ENCODE measurements around the gene NOXA1. TPM values are rescaled to one million over a fixed set of nuclear protein-coding genes. Genes with fewer than 3 reads are reported as not detected.
A peak's percentile ranks its signal among the peaks of the same experiment; 100 is the strongest.

The NOXA1 gene
- total RNA-seq, 4 donors from 2014 or later = 2.2 to 7.6 (median 4.0) TPM

- peak overlapping the region; percentile 19 for H3K27ac ChIP-seq
- no CpG with 5 or more reads among the region's 17 CpGs for WGBS
- no peaks in the 10 kb centered on the region for H3K27me3 ChIP-seq
- peaks cover 37% of the 10 kb centered on the region for H3K4me1 ChIP-seq
- H3K9me3 ChIP-seq = no peaks in the 10 kb centered on the region
- peak overlapping the region; percentile 11 for H3K4me3 ChIP-seq
- TF ChIP-seq EP300 (IDR thresholded peaks at IDR 0.05) = no peak
- no peak for TF ChIP-seq CTCF (IDR thresholded peaks at IDR 0.05)
- no peak for TF ChIP-seq POLR2AphosphoS5 (IDR thresholded peaks at IDR 0.05)
- no peak for TF ChIP-seq POLR2A (IDR thresholded peaks at IDR 0.05)
- no peaks in the 10 kb centered on the region for H3K36me3 ChIP-seq
- DNase-seq (ENCODE audit: low spot score in 2 of 2) = no peak
Measured at GRCh38 chr9:137411260-137411644, 11.9 kb upstream of the NOXA1 start.

GRCh38 chr9:137411645-137412380, 11.4 kb upstream of the NOXA1 start:
- WGBS = 48% methylated on average over 23 of the region's 30 CpGs
- Histone ChIP-seq H3K9me3 (no peaks in the 10 kb centered on the region), H3K4me1 (peaks cover 32% of the 10 kb centered on the region), H3K36me3 (no peaks in the 10 kb centered on the region), H3K27ac (peak overlapping the region; percentile 60), H3K27me3 (no peaks in the 10 kb centered on the region), H3K4me3 (peak overlapping the region; percentile 11)
- TF ChIP-seq CTCF (IDR thresholded peaks at IDR 0.05) = no peak
- TF ChIP-seq POLR2AphosphoS5 (IDR thresholded peaks at IDR 0.05) = no peak
- TF ChIP-seq POLR2A (IDR thresholded peaks at IDR 0.05) = no peak
- TF ChIP-seq EP300 (IDR thresholded peaks at IDR 0.05) = no peak
- no peak for DNase-seq (ENCODE audit: low spot score in 2 of 2)

GRCh38 chr9:137412431-137412830, 10.8 kb upstream of the NOXA1 start:
- Histone ChIP-seq H3K4me1 (peaks cover 26% of the 10 kb centered on the region), H3K9me3 (no peaks in the 10 kb centered on the region), H3K27me3 (no peaks in the 10 kb centered on the region), H3K4me3 (no peak overlapping the region), H3K36me3 (no peaks in the 10 kb centered on the region), H3K27ac (peak overlapping the region; percentile 60)
- DNase-seq (ENCODE audit: low spot score in 2 of 2) = no peak
- WGBS = 72% methylated on average over 10 of the region's 10 CpGs
- TF ChIP-seq CTCF (IDR thresholded peaks at IDR 0.05) (no peak), POLR2A (IDR thresholded peaks at IDR 0.05) (no peak), EP300 (IDR thresholded peaks at IDR 0.05) (no peak), POLR2AphosphoS5 (IDR thresholded peaks at IDR 0.05) (no peak)

GRCh38 chr9:137415451-137415850, 7.7 kb upstream of the NOXA1 start:
- 83% methylated on average over 1 of the region's 5 CpGs for WGBS
- TF ChIP-seq EP300 (IDR thresholded peaks at IDR 0.05) (no peak), POLR2AphosphoS5 (IDR thresholded peaks at IDR 0.05) (no peak), CTCF (IDR thresholded peaks at IDR 0.05) (no peak), POLR2A (IDR thresholded peaks at IDR 0.05) (no peak)
- Histone ChIP-seq H3K4me1 (peaks cover 22% of the 10 kb centered on the region), H3K4me3 (no peak overlapping the region), H3K27ac (no peak overlapping the region), H3K9me3 (no peaks in the 10 kb centered on the region), H3K27me3 (no peaks in the 10 kb centered on the region), H3K36me3 (no peaks in the 10 kb centered on the region)
- DNase-seq (ENCODE audit: low spot score in 2 of 2) = no peak

GRCh38 chr9:137416006-137416562, 7.1 kb upstream of the NOXA1 start:
- no peaks in the 10 kb centered on the region for H3K9me3 ChIP-seq
- H3K4me1 ChIP-seq = peaks cover 16% of the 10 kb centered on the region
- H3K27ac ChIP-seq = no peak overlapping the region
- DNase-seq (ENCODE audit: low spot score in 2 of 2) = no peak
- 64% methylated on average over 2 of the region's 23 CpGs for WGBS
- H3K36me3 ChIP-seq = no peaks in the 10 kb centered on the region
- no peaks in the 10 kb centered on the region for H3K27me3 ChIP-seq
- no peak for TF ChIP-seq CTCF (IDR thresholded peaks at IDR 0.05)
- no peak for TF ChIP-seq EP300 (IDR thresholded peaks at IDR 0.05)
- no peak for TF ChIP-seq POLR2A (IDR thresholded peaks at IDR 0.05)
- no peak for TF ChIP-seq POLR2AphosphoS5 (IDR thresholded peaks at IDR 0.05)
- H3K4me3 ChIP-seq = no peak overlapping the region

All from suprapubic skin (tissue), 4 donors.